ENCODE results near the gene STXBP1.

DNA sequence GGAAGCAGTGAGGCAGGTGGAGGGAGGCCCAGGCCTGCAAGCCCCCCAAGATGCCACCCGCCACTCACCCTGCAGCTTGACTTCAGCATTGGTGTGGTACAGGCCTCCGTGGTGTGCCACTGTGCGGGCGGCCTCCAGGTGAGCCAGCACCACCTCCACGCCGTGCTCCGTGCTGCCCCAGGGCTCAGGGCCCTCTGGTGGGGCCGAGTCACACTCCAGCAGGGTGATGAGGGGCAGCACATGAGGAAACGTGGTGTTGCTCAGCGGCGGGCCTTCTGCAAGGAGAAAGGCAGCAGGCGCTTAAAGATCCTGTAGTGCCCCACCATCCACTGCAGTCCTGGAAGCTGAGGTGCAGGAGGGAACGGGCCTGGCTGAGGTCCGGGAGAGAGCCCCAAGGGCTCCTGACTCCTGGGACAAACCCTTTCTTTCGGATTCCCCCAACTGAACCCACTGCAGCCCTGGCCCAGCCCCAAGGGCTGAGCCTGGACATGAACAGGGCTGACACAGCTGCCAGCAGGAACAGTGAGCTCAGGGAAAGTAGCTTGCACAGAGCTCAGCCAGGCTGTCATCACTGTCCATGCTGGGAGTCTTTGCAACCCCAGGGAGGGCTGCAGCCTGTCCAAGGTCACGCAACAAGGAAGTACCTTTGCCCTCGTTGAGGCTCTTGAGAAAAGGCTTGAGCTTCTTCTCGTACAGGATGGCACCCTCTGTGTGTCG, 127.7 kb downstream of the STXBP1 start:
- TF ChIP-seq CTCF (IDR thresholded peaks at IDR 0.05 in 4 of 5, conservative IDR thresholded peaks at IDR 0.05 in 1 of 5) (no peak), POLR2A (IDR thresholded peaks at IDR 0.05) (no peak)

Data from gastrocnemius medialis (tissue), 4 donors.